ENCODE data around the gene LRRC53. TPM values are rescaled to one million over a fixed set of nuclear protein-coding genes. Genes with fewer than 3 reads are reported as not detected.

LRRC53 gene
- total RNA-seq (2022; extraction: Qiagen RNA extraction), result not detected in 5 replicates

DNA sequence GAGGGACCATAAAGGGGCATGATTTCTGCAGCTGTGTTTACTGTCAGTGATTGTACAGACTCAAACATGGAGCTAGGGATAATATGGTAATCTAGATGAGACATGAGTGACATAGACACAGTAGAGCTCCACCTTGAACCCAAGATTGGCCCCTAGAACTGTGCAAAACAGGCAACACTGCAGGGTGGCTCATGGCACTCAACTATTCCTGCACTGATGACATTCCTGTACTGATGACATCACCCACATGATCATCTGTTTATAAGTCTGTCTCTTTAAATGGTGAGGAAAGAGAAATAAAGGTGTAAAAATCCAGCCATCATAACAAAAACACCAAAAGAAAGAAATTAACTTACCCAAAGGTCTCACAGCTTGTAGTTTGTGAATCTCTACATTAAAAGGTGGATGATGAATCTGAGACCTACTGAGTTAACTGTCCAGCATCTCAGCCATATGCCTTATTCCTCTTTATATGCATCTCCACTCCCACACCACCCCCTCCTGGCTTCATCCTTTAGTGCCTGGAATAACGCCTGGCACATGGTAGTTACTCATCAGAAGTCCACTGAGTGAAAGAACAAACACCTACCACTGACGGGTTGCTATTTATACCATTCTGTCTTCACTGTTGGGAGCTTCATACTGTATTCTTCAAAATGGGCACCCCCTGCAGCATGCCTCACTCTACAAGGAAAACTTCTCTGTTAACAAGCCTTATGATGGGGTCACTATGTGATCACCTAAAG is at the start of gene LRRC53:
LRRC53 (minus strand) TSS at position 442 of the 746 bp plus-strand sequence. CDS start 29,262 bp downstream, outside the sequence.

Other genes with a start within 250 kb of the LRRC53 start
- gene ERICH3, start 161.2 kb upstream of the LRRC53 start, total RNA-seq (2022; extraction: Qiagen RNA extraction), result not detected in 5 replicates
- gene CRYZ, start 220.4 kb upstream of the LRRC53 start, total RNA-seq (2022; extraction: Qiagen RNA extraction), result 65.8 to 77.4 TPM (median 72.7 TPM) in 5 replicates
- gene TYW3, start 220.5 kb upstream of the LRRC53 start, total RNA-seq (2022; extraction: Qiagen RNA extraction), result 16.0 to 17.9 TPM (median 17.1 TPM) in 5 replicates

Measured in A549 treated with Mapracorat at 1 μM for 4 hours (cell line).